SK-N-SH treated with all-trans-retinoic acid at 6 μM for 48 hours (cell line): Measurements from ENCODE around the gene C11orf52.

Experiments used
- OSR1 ChIP-seq: fragments of 250-450 bp; sonication (Bioruptor Pico); IDR thresholded peaks from 2 replicates; pipeline ENCODE4 v1.8.0; 2022; ENCODE audit warnings: moderate library complexity, mild to moderate bottlenecking, inconsistent platforms
- TF ChIP-seq, protein P1 (sequence below): fragments of 250-450 bp; sonication (Bioruptor Pico); IDR thresholded peaks from 2 replicates; pipeline ENCODE4 v1.8.0; 2020; ENCODE audit warnings: mild to moderate bottlenecking, moderate library complexity, borderline replicate concordance

- TF ChIP-seq, protein P1, sequence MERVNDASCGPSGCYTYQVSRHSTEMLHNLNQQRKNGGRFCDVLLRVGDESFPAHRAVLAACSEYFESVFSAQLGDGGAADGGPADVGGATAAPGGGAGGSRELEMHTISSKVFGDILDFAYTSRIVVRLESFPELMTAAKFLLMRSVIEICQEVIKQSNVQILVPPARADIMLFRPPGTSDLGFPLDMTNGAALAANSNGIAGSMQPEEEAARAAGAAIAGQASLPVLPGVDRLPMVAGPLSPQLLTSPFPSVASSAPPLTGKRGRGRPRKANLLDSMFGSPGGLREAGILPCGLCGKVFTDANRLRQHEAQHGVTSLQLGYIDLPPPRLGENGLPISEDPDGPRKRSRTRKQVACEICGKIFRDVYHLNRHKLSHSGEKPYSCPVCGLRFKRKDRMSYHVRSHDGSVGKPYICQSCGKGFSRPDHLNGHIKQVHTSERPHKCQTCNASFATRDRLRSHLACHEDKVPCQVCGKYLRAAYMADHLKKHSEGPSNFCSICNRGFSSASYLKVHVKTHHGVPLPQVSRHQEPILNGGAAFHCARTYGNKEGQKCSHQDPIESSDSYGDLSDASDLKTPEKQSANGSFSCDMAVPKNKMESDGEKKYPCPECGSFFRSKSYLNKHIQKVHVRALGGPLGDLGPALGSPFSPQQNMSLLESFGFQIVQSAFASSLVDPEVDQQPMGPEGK (CRISPR knock-in tag), result no peak
- TF ChIP-seq OSR1, result no peak
Observed at GRCh38 chr11:111882202-111882601, 36.5 kb upstream of the C11orf52 start.
